GM12865 (cell line): ENCODE results near the gene EMD.
A peak's percentile ranks its signal among the peaks of the same experiment; 100 is the strongest.

ENCODE experiments used
- DNase-seq: peaks from one replicate; pipeline ENCODE4 v3.0.0; 2010; ENCODE audit warnings: low read depth
- H3K4me3 ChIP-seq: 2 replicates; pipeline ENCODE4 v1.5.1; 2011; ENCODE audit warnings: mild to moderate bottlenecking, low read depth, low read length, control low read depth
- TF ChIP-seq, protein P1 (sequence below): IDR thresholded peaks from 2 replicates; pipeline ENCODE4 v1.5.1; 2011; ENCODE audit warnings: low read length, control low read depth, low read depth, inconsistent platforms; ENCODE audit not compliant: insufficient read depth; ENCODE audit errors: missing control alignments

EMD gene

GRCh38 chrX:154409222-154409871 lies 30.3 kb downstream of the EMD start, which contains the start of gene DNASE1L1:
DNASE1L1 (minus strand) TSS chrX:154409254; CDS start chrX:154405568, 3,686 bp downstream.
- TF ChIP-seq, protein P1, sequence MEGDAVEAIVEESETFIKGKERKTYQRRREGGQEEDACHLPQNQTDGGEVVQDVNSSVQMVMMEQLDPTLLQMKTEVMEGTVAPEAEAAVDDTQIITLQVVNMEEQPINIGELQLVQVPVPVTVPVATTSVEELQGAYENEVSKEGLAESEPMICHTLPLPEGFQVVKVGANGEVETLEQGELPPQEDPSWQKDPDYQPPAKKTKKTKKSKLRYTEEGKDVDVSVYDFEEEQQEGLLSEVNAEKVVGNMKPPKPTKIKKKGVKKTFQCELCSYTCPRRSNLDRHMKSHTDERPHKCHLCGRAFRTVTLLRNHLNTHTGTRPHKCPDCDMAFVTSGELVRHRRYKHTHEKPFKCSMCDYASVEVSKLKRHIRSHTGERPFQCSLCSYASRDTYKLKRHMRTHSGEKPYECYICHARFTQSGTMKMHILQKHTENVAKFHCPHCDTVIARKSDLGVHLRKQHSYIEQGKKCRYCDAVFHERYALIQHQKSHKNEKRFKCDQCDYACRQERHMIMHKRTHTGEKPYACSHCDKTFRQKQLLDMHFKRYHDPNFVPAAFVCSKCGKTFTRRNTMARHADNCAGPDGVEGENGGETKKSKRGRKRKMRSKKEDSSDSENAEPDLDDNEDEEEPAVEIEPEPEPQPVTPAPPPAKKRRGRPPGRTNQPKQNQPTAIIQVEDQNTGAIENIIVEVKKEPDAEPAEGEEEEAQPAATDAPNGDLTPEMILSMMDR, result no peak
- peak within 1 kb of the TSS; percentile 48 for H3K4me3 ChIP-seq
- peak; percentile 80 for DNase-seq

- peak overlapping the region; percentile 54 for H3K4me3 ChIP-seq
- TF ChIP-seq, protein P1, result no peak
- peak; percentile 73 for DNase-seq
These were observed 32.9 kb downstream of the EMD start for GRCh38 chrX:154411981-154412340.

DNA sequence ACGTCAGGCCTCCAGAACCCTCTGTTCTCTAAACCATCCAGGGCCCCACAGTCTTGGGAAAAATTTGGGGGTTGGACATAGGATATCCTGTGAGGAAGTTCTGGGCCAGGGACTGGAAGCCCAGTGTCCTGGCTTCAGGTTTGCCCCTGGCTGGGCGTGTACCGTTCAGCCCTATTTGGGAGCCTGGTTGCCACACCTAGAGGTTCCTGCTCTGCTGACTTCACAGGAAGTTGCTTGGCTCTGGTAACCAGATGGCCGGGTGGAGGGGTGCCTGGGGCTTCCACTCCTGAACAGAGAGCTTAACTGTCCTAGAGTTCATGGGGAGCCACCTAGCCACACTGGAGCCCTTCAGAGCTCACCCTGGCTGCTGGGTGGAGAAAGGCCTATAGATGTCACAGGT lies 33.4 kb downstream of the EMD start:
- DNase-seq, result peak; percentile 48
- H3K4me3 ChIP-seq, result peak overlapping the region; percentile 54

DNA sequence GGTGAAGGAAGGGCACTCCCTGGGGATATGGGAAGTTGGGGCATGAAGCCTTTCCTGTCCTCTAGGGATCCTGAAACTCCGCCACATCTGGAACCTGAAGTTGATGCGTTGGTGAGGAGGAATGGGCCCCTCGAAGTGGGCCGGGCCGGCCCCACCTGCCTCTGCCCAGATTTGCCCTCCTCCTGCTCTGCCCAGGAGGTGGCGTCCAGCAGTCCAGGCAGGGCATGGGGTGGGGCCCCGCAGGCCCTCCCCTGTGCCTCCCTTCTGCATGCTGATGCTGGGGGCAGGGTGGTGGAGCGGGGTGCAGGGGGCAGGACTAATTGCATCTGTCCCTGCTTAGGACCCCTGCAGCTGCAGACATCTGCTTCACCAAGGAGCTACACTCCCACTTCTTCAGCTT lies 34.0 kb downstream of the EMD start:
- no peak overlapping the region for H3K4me3 ChIP-seq
- TF ChIP-seq, protein P1, result no peak
- no peak for DNase-seq

More for the DNA sequence above, 33.4 kb downstream of the EMD start:
- TF ChIP-seq, protein P1, result no peak

GRCh38 chrX:154417157-154417556 lies 38.1 kb downstream of the EMD start:
- H3K4me3 ChIP-seq, result no peak overlapping the region
- no peak for DNase-seq
- TF ChIP-seq, protein P1, result no peak

GRCh38 chrX:154419189-154419588 lies 40.1 kb downstream of the EMD start:
- TF ChIP-seq, protein P1, result no peak
- H3K4me3 ChIP-seq, result no peak overlapping the region; the same call in 1 of the 2 replicates
- peak; percentile 63 for DNase-seq
